Activated CD8-positive, alpha-beta T cell treated with anti-CD3 and anti-CD28 coated beads for 36 hours (primary cell): ENCODE measurements around the gene NT5C3B. TPM values are rescaled to one million over a fixed set of nuclear protein-coding genes. Genes with fewer than 3 reads are reported as not detected.

Experiments used
- ATAC-seq: fragments of 200-7000 bp; cut with Tn5 transposase; one replicate; pipeline ENCODE4 v1.10.0; 2021; ENCODE audit warnings: mild to moderate bottlenecking, moderate library complexity
- CTCF ChIA-PET: fragments of 350-600 bp; sonication (Branson Sonifier 250); formaldehyde crosslinking; loops from one replicate; lab custom pipeline; 2021; ENCODE audit warnings: antibody characterized with exemption; lab: Charles Lee
- POLR2A ChIA-PET: fragments of 350-600 bp; sonication (Branson Sonifier 250); formaldehyde crosslinking; loops from one replicate; lab custom pipeline; 2021; ENCODE audit warnings: antibody characterized with exemption; lab: Charles Lee
- DNase-seq: peaks from one replicate; pipeline ENCODE4 v3.0.0-alpha.2; 2020
- H3K27ac Mint-ChIP-seq: one replicate; pipeline ENCODE4 v1.8.0; 2021; ENCODE audit warnings: mild to moderate bottlenecking, mixed read lengths
- H3K27me3 Mint-ChIP-seq: one replicate; pipeline ENCODE4 v1.8.0; 2021; ENCODE audit warnings: mixed read lengths
- H3K36me3 Mint-ChIP-seq: one replicate; pipeline ENCODE4 v1.8.0; 2021; ENCODE audit warnings: low read depth, mixed read lengths
- H3K4me1 Mint-ChIP-seq: one replicate; pipeline ENCODE4 v1.8.0; 2021; ENCODE audit warnings: low read depth, mixed read lengths
- H3K4me3 Mint-ChIP-seq: one replicate; pipeline ENCODE4 v1.8.0; 2021; ENCODE audit warnings: mild to moderate bottlenecking, moderate library complexity, mixed read lengths
- H3K9me3 Mint-ChIP-seq: one replicate; pipeline ENCODE4 v1.8.0; 2021; ENCODE audit warnings: mixed read lengths
- CTCF ChIP-seq: fragments of 200-600 bp; IDR thresholded peaks from one replicate; pipeline ENCODE4 v1.8.0; 2022; ENCODE audit warnings: antibody characterized with exemption, mild to moderate bottlenecking
- intact Hi-C: fragments of 100-400 bp; cut with micrococcal nuclease; formaldehyde crosslinking; loops from one replicate; pipeline ENCODE4 v1.10.0; 2022
- total RNA-seq, 2 experiments: library from RNA; stranded (reverse); gene quantifications; one replicate each; pipeline ENCODE4 v1.2.3, GENCODE V29; 2021

NT5C3B gene
- total RNA-seq, 2 experiments from 2014 or later, result 30.5 to 32.3 TPM

DNA sequence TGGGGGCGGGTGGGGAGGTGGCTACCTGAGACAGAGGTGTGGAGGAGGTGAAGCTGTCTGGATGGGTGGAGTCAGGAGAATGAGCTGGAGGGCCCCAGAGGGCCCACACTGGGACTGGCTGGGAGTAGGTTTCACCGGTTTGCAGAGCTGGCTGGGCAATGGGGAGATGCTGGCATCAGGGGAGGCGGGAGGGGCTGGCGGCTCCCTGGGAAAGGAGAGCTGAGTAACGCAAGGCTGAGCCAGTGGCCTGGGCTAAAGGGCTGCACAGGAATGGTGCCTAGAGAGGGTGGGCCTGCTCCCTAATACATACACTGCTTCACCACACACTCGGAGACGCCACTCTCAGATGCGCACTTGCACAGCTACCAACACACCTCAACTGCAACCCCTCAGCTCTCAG, 36.7 kb downstream of the NT5C3B start:
- DNase-seq (no peak), ATAC-seq (no peak)
- intact Hi-C loops, result no loop called here
- CTCF ChIA-PET, result interaction anchor here (0.9 to 10.0 kb wide), 6 partner anchors 11 to 103 kb away, joined by 3 to 97 read pairs (median 20); partner anchors contain the start of genes HAP1, JUP and P3H4
- no peaks in the 10 kb centered on the region for H3K36me3 Mint-ChIP-seq
- H3K27me3 Mint-ChIP-seq, result no peaks in the 10 kb centered on the region
- peaks cover 3% of the 10 kb centered on the region for H3K4me1 Mint-ChIP-seq
- H3K4me3 Mint-ChIP-seq, result no peak overlapping the region
- POLR2A ChIA-PET, result interaction anchor here (1.0 kb wide), 1 partner anchor 9 kb away, joined by 3 read pairs; no protein-coding TSS in a partner anchor
- TF ChIP-seq CTCF, result no peak
- no peaks in the 10 kb centered on the region for H3K9me3 Mint-ChIP-seq
- no peak overlapping the region for H3K27ac Mint-ChIP-seq

- intact Hi-C loops, result no loop called here
- Mint-ChIP-seq H3K9me3 (no peaks in the 10 kb centered on the region), H3K4me1 (peaks cover 3% of the 10 kb centered on the region), H3K27ac (no peak overlapping the region), H3K27me3 (no peaks in the 10 kb centered on the region), H3K36me3 (no peaks in the 10 kb centered on the region), H3K4me3 (no peak overlapping the region)
- no peak for TF ChIP-seq CTCF
- ATAC-seq (no peak), DNase-seq (no peak)
- CTCF ChIA-PET, result interaction anchor here (3.0 kb wide), 1 partner anchor 60 kb away, joined by 14 read pairs; no protein-coding TSS in a partner anchor
- POLR2A ChIA-PET, result interaction anchor here (1.5 kb wide), 1 partner anchor 11 kb away, joined by 5 read pairs; the partner anchor contains the start of gene JUP
These were observed 38.7 kb downstream of the NT5C3B start for GRCh38 chr17:41797377-41797776.

GRCh38 chr17:41796121-41796895, 39.7 kb downstream of the NT5C3B start:
- ChIA-PET POLR2A (interaction anchor here (0.9 to 1.5 kb wide), 3 partner anchors 10 to 104 kb away, joined by 3 to 5 read pairs (median 3); partner anchors contain the start of gene JUP), CTCF (interaction anchor here (1.2 to 3.0 kb wide), 2 partner anchors 9 to 59 kb away, joined by 5 to 14 read pairs; partner anchors contain the start of gene JUP)
- Mint-ChIP-seq H3K36me3 (no peaks in the 10 kb centered on the region), H3K4me1 (no peaks in the 10 kb centered on the region), H3K27me3 (peaks cover 3% of the 10 kb centered on the region), H3K27ac (no peak overlapping the region), H3K9me3 (no peaks in the 10 kb centered on the region), H3K4me3 (no peak overlapping the region)
- intact Hi-C loops, result no loop called here
- TF ChIP-seq CTCF, result no peak
- no peak for DNase-seq
- no peak for ATAC-seq

GRCh38 chr17:41794540-41794975, 41.5 kb downstream of the NT5C3B start:
- TF ChIP-seq CTCF, result no peak
- Mint-ChIP-seq H3K27ac (no peak overlapping the region), H3K4me3 (no peak overlapping the region), H3K36me3 (no peaks in the 10 kb centered on the region), H3K27me3 (peaks cover 4% of the 10 kb centered on the region), H3K9me3 (no peaks in the 10 kb centered on the region), H3K4me1 (peaks cover 3% of the 10 kb centered on the region)
- POLR2A ChIA-PET, result no interaction called here
- intact Hi-C loops, result no loop called here
- ATAC-seq (no peak), DNase-seq (no peak)
- CTCF ChIA-PET, result interaction anchor here (1.2 to 3.0 kb wide), 2 partner anchors 14 to 57 kb away, joined by 3 to 14 read pairs; no protein-coding TSS in a partner anchor
